Adrenal gland (tissue), 5 donors: ENCODE results near the gene YAF2.

Source experiments
- POLR2A ChIP-seq, 2 donors: fragments of 450-650 bp; IDR thresholded peaks; one replicate each; pipeline ENCODE4 v1.6.1; 2017; ENCODE audit warnings: antibody characterized with exemption in 2 of 2, mild to moderate bottlenecking in 2 of 2, moderate library complexity in 1 of 2
- TF ChIP-seq, protein P1 (sequence below), 6 experiments: fragments of 450-650 bp in 4 of 6; fragments of 200-600 bp in 2 of 6; sonication (generic) in 1 of 6; IDR thresholded peaks; 1 replicate in 5 of 6; 2 replicates in 1 of 6; pipeline versions ENCODE4 v1.5.1 to v1.8.0; 2016 to 2021; ENCODE audit warnings: antibody characterized with exemption in 6 of 6, mild to moderate bottlenecking in 2 of 6, moderate library complexity in 1 of 6
- donor health status: DM: no; HTN: no; CAD: no.

DNA sequence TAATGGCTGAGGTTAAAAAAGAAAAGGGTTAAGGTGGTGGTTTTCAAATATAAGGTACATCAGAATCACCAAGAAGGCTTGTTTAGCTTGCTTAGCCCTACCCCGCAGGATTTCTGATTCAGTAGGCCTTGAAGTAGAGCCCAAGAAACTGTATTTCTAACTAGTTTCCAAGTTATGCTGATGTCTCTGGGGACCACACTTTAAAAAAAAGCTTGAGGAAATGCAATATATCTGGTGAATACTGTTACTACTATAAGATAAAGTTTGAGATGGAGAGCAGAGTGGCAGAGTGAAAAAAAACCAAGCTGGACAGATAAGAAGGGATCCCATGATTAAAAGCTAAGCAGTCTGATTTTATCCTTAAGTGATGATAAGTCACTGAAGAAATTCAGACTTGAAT, 75.1 kb downstream of the YAF2 start:
- TF ChIP-seq, protein P1, sequence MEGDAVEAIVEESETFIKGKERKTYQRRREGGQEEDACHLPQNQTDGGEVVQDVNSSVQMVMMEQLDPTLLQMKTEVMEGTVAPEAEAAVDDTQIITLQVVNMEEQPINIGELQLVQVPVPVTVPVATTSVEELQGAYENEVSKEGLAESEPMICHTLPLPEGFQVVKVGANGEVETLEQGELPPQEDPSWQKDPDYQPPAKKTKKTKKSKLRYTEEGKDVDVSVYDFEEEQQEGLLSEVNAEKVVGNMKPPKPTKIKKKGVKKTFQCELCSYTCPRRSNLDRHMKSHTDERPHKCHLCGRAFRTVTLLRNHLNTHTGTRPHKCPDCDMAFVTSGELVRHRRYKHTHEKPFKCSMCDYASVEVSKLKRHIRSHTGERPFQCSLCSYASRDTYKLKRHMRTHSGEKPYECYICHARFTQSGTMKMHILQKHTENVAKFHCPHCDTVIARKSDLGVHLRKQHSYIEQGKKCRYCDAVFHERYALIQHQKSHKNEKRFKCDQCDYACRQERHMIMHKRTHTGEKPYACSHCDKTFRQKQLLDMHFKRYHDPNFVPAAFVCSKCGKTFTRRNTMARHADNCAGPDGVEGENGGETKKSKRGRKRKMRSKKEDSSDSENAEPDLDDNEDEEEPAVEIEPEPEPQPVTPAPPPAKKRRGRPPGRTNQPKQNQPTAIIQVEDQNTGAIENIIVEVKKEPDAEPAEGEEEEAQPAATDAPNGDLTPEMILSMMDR (IDR thresholded peaks at IDR 0.05), result no peak
- TF ChIP-seq POLR2A (IDR thresholded peaks at IDR 0.05), result no peak
